ENCODE data around the gene CFAP54. TPM values are rescaled to one million over a fixed set of nuclear protein-coding genes. Genes with fewer than 3 reads are reported as not detected.

Gene CFAP54
- total and polyA plus RNA-seq, 2 of the 4 experiments (the other 2 are of a cell fraction) = 0.18 to 0.41 TPM

DNA sequence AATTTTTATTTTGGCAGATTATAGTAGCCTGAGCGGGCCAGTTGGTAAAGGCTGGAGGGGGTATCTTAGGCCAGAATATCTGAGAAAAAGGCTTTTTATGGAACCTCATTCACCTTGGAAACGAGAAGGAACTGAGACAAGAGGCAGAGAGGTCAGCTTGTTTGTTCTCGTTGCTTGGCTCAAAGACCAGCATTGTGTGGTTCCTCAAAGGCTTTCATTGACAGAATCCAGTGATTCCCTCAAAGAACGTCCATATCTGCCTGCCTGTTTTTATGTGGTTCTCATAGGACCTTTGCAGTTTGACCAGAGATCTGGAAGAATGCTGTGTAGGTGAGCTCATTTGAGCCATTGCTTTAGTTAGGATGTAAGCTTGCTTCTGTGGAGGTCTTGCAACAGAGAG lies 117.3 kb downstream of the CFAP54 start:
- ChIA-PET POLR2A (ENCODE audit: unreplicated experiment) (no interaction called here), CTCF (no interaction called here)
- H4K5ac ChIP-seq (ENCODE audit: low read depth, low read length) = no peak overlapping the region
- H3K9me1 ChIP-seq (ENCODE audit: insufficient read depth, low read length) = no peaks in the 10 kb centered on the region
- intact Hi-C loops (cut with micrococcal nuclease) = no loop called here
- no peak overlapping the region for H3K27ac ChIP-seq (ENCODE audit: insufficient read depth, low read length)
- DNase-seq (no peak), ATAC-seq (ENCODE audit: low read depth) (no peak)
- dilution Hi-C loops (cut with HindIII; ENCODE audit: low sequenced_read_pairs, unreplicated experiment) = no loop called here
- no peak overlapping the region for H3K14ac ChIP-seq (replicated peaks; ENCODE audit: low read depth, low read length)
- H2AK9ac ChIP-seq (replicated peaks; ENCODE audit: low read depth, low read length, poor library complexity) = no peak overlapping the region
- in situ Hi-C loops (cut with MboI; ENCODE audit: low sequenced_read_pairs) = no loop called here
- no peak overlapping the region for H2BK5ac ChIP-seq (ENCODE audit: low read depth, low read length, poor library complexity, severe bottlenecking)
- H4K91ac ChIP-seq (ENCODE audit: insufficient read depth, low read depth, low read length) = no peak overlapping the region
- H2BK120ac ChIP-seq (ENCODE audit: low read depth, low read length) = no peak overlapping the region
- no peak for TF ChIP-seq MAFK (IDR thresholded peaks at IDR 0.05; ENCODE audit: low read depth, low read length)
- no peak for TF ChIP-seq MXI1 (IDR thresholded peaks at IDR 0.05; ENCODE audit: borderline replicate concordance, low read depth, low read length)
- TF ChIP-seq RAD21 (IDR thresholded peaks at IDR 0.05; ENCODE audit: low read length) = no peak
- TF ChIP-seq, protein P1, sequence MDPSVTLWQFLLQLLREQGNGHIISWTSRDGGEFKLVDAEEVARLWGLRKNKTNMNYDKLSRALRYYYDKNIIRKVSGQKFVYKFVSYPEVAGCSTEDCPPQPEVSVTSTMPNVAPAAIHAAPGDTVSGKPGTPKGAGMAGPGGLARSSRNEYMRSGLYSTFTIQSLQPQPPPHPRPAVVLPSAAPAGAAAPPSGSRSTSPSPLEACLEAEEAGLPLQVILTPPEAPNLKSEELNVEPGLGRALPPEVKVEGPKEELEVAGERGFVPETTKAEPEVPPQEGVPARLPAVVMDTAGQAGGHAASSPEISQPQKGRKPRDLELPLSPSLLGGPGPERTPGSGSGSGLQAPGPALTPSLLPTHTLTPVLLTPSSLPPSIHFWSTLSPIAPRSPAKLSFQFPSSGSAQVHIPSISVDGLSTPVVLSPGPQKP (IDR thresholded peaks at IDR 0.05; ENCODE audit: borderline replicate concordance, low read depth, low read length) = no peak
- TF ChIP-seq POLR2A (IDR thresholded peaks at IDR 0.05; ENCODE audit: low read depth, low read length) = no peak
- no peak for TF ChIP-seq RFX5 (IDR thresholded peaks at IDR 0.05; ENCODE audit: low read depth, low read length)
- no peak for TF ChIP-seq CHD1 (IDR thresholded peaks at IDR 0.05; ENCODE audit: low read depth, low read length)
- TF ChIP-seq, protein P2, sequence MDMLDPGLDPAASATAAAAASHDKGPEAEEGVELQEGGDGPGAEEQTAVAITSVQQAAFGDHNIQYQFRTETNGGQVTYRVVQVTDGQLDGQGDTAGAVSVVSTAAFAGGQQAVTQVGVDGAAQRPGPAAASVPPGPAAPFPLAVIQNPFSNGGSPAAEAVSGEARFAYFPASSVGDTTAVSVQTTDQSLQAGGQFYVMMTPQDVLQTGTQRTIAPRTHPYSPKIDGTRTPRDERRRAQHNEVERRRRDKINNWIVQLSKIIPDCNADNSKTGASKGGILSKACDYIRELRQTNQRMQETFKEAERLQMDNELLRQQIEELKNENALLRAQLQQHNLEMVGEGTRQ (IDR thresholded peaks at IDR 0.05; ENCODE audit: low read depth, low read length) = no peak
- no peak for TF ChIP-seq CEBPB (IDR thresholded peaks at IDR 0.05; ENCODE audit: low read depth, low read length)
- TF ChIP-seq RCOR1 (IDR thresholded peaks at IDR 0.05; ENCODE audit: insufficient replicate concordance, low read length) = no peak
- TF ChIP-seq MAZ (IDR thresholded peaks at IDR 0.05; ENCODE audit: borderline replicate concordance, low read depth, low read length) = no peak
- no peak for TF ChIP-seq NFE2L2 (IDR thresholded peaks at IDR 0.05; ENCODE audit: low read depth, low read length)
- TF ChIP-seq SMC3 (IDR thresholded peaks at IDR 0.05; ENCODE audit: low read depth, low read length) = no peak
- no peak for TF ChIP-seq BHLHE40 (IDR thresholded peaks at IDR 0.05; ENCODE audit: low read depth, low read length)
- no peak for TF ChIP-seq FOS (IDR thresholded peaks at IDR 0.05; ENCODE audit: low read depth, low read length)
- TF ChIP-seq, protein P3, sequence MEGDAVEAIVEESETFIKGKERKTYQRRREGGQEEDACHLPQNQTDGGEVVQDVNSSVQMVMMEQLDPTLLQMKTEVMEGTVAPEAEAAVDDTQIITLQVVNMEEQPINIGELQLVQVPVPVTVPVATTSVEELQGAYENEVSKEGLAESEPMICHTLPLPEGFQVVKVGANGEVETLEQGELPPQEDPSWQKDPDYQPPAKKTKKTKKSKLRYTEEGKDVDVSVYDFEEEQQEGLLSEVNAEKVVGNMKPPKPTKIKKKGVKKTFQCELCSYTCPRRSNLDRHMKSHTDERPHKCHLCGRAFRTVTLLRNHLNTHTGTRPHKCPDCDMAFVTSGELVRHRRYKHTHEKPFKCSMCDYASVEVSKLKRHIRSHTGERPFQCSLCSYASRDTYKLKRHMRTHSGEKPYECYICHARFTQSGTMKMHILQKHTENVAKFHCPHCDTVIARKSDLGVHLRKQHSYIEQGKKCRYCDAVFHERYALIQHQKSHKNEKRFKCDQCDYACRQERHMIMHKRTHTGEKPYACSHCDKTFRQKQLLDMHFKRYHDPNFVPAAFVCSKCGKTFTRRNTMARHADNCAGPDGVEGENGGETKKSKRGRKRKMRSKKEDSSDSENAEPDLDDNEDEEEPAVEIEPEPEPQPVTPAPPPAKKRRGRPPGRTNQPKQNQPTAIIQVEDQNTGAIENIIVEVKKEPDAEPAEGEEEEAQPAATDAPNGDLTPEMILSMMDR (conservative IDR thresholded peaks at IDR 0.05; ENCODE audit: low read depth, low read length) = no peak
- no peak overlapping the region for H3K4me3 ChIP-seq (ENCODE audit: insufficient read depth, low read depth, low read length)
- no peak overlapping the region for H3K4ac ChIP-seq (ENCODE audit: low read depth, low read length)
- no peak overlapping the region for H4K8ac ChIP-seq (ENCODE audit: low read depth in 2 of 2, low read length in 2 of 2)
- H3K9me3 ChIP-seq (ENCODE audit: control insufficient read depth, insufficient read depth, low read length) = no peaks in the 10 kb centered on the region
- no peaks in the 10 kb centered on the region for H3K36me3 ChIP-seq (ENCODE audit: control insufficient read depth, insufficient read depth, low read length)
- no peak overlapping the region for H2AFZ ChIP-seq (replicated peaks; ENCODE audit: low read length, poor library complexity)
- no peaks in the 10 kb centered on the region for H3K27me3 ChIP-seq (ENCODE audit: control insufficient read depth, insufficient read depth, low read length)
- BruUV-seq (replicated peaks) = no TSS peak
- no peaks in the 10 kb centered on the region for H4K20me1 ChIP-seq (ENCODE audit: insufficient read depth, low read length)
- H3K79me1 ChIP-seq (ENCODE audit: low read depth in 1 of 2, low read length in 2 of 2) = no peaks in the 10 kb centered on the region
- no peak overlapping the region for H2BK15ac ChIP-seq (ENCODE audit: low read depth, low read length)
- no peaks in the 10 kb centered on the region for H3K4me1 ChIP-seq (ENCODE audit: control insufficient read depth, insufficient read depth, low read length)
- H3K56ac ChIP-seq (ENCODE audit: extremely low read depth, insufficient read depth, low read length) = no peak overlapping the region
- no peak overlapping the region for H3K23ac ChIP-seq (ENCODE audit: low read depth, low read length)
- H2BK20ac ChIP-seq (ENCODE audit: low read depth, low read length) = no peak overlapping the region
- no peak overlapping the region for H2AK5ac ChIP-seq (ENCODE audit: low read depth, low read length)
- no peak overlapping the region for H3K4me2 ChIP-seq (ENCODE audit: low read depth, low read length)
- no peak overlapping the region for H3K9ac ChIP-seq (ENCODE audit: low read depth, low read length)
- 40% methylated on average over 1 of the region's 4 CpGs; no CpG with 5 or more reads in 1 of the 2 experiments for WGBS, 2 experiments (ENCODE audit: extremely low coverage in 2 of 2, insufficient read length in 1 of 2)
- no peak overlapping the region for H3K18ac ChIP-seq (ENCODE audit: low read depth, low read length)

Data from IMR-90 (cell line).